WTC11 (cell line): ENCODE results near the gene GPRC5A.

Source experiments
- ATF2 ChIP-seq: sonication (generic); formaldehyde crosslinking; IDR thresholded peaks from 2 replicates; pipeline ENCODE4 v1.8.1; 2022; ENCODE audit warnings: low read depth, missing genetic modification reagents, borderline replicate concordance
- ATF3 ChIP-seq: sonication (generic); formaldehyde crosslinking; conservative IDR thresholded peaks from 2 replicates; pipeline ENCODE4 v1.8.1; 2022; ENCODE audit warnings: mild to moderate bottlenecking, missing genetic modification reagents
- CTCF ChIP-seq: fragments of 200-600 bp; IDR thresholded peaks from 2 replicates; pipeline ENCODE4 v1.8.0; 2022; ENCODE audit warnings: antibody characterized with exemption
- E2F5 ChIP-seq: sonication (generic); formaldehyde crosslinking; IDR thresholded peaks from 2 replicates; pipeline ENCODE4 v1.8.1; 2022; ENCODE audit warnings: mild to moderate bottlenecking, moderate library complexity, missing genetic modification reagents
- FOXK1 ChIP-seq: sonication (generic); formaldehyde crosslinking; IDR thresholded peaks from 2 replicates; pipeline ENCODE4 v1.8.0; 2022; ENCODE audit warnings: mild to moderate bottlenecking, moderate library complexity, missing genetic modification reagents
- HMGXB4 ChIP-seq: sonication (generic); formaldehyde crosslinking; IDR thresholded peaks from 2 replicates; pipeline ENCODE4 v1.8.1; 2023; ENCODE audit warnings: mild to moderate bottlenecking, moderate library complexity, missing genetic modification reagents
- KAT7 ChIP-seq: sonication (generic); formaldehyde crosslinking; IDR thresholded peaks from 2 replicates; pipeline ENCODE4 v1.8.1; 2023; ENCODE audit warnings: missing genetic modification reagents, mild to moderate bottlenecking, borderline replicate concordance
- MAX ChIP-seq: sonication (generic); formaldehyde crosslinking; IDR thresholded peaks from 2 replicates; pipeline ENCODE4 v1.8.0; 2022; ENCODE audit warnings: mild to moderate bottlenecking, missing genetic modification reagents
- USF2 ChIP-seq: sonication (generic); formaldehyde crosslinking; IDR thresholded peaks from 2 replicates; pipeline ENCODE4 v1.8.1; 2023; ENCODE audit warnings: mild to moderate bottlenecking, missing genetic modification reagents, moderate library complexity
- ZNF138 ChIP-seq: sonication (generic); formaldehyde crosslinking; conservative IDR thresholded peaks from 2 replicates; pipeline ENCODE4 v1.8.1; 2022; ENCODE audit warnings: mild to moderate bottlenecking, moderate library complexity, missing genetic modification reagents
- ZNF416 ChIP-seq: fragments of 250-450 bp; sonication (Bioruptor Pico); IDR thresholded peaks from 2 replicates; pipeline ENCODE4 v1.9.0; 2021; ENCODE audit warnings: mild to moderate bottlenecking, inconsistent platforms

- TF ChIP-seq CTCF (no peak), USF2 (CRISPR knock-in tag) (no peak), KAT7 (no peak), FOXK1 (CRISPR knock-in tag) (no peak), ATF3 (CRISPR knock-in tag) (no peak), ZNF416 (CRISPR knock-in tag) (no peak), HMGXB4 (CRISPR knock-in tag) (no peak), ZNF138 (CRISPR knock-in tag) (no peak), MAX (CRISPR knock-in tag) (no peak), ATF2 (CRISPR knock-in tag) (no peak), E2F5 (no peak)
These were observed 60.7 kb downstream of the GPRC5A start, which contains the start of gene GPRC5D for GRCh38 chr12:12952036-12952435.
